GM19455 (cell line): ENCODE data around the gene CCDC40.

Experiments
- ATAC-seq: cut with Tn5 transposase; IDR thresholded peaks from one replicate; pipeline ENCODE4 v1.9.1; 2021; ENCODE audit not compliant: unreplicated experiment

Gene CCDC40

GRCh38 chr17:80133626-80133970 lies 97.2 kb downstream of the CCDC40 start:
- no peak for ATAC-seq

- no peak for ATAC-seq
These were observed 100.7 kb downstream of the CCDC40 start for GRCh38 chr17:80137131-80137530.

DNA sequence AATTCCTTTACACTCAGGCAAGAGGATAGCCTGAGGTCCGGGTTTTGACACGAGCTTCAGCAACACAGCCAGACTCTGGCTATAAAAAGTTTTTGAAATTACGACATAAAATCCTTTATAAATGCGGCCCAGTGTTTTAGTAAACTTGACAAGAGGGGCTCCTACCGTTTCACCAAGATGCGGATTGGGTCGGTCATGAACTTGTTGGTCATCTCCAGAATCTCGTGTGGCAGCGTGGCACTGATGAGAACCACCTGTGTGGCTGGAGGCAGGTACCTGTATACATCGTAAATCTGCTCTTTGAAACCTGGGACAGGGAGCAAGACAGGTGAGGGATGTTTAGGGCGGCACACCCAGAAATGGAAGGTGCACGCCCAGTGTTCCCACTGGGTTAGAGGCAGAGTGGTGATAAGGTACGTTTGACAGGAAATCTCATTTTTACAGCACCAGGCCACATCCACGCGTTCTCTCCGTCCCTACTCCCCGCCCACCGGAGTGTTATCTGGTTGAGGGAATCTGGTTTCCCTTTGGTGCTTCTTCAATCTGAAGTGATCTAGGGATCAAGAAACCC lies 102.5 kb downstream of the CCDC40 start:
- no peak for ATAC-seq

DNA sequence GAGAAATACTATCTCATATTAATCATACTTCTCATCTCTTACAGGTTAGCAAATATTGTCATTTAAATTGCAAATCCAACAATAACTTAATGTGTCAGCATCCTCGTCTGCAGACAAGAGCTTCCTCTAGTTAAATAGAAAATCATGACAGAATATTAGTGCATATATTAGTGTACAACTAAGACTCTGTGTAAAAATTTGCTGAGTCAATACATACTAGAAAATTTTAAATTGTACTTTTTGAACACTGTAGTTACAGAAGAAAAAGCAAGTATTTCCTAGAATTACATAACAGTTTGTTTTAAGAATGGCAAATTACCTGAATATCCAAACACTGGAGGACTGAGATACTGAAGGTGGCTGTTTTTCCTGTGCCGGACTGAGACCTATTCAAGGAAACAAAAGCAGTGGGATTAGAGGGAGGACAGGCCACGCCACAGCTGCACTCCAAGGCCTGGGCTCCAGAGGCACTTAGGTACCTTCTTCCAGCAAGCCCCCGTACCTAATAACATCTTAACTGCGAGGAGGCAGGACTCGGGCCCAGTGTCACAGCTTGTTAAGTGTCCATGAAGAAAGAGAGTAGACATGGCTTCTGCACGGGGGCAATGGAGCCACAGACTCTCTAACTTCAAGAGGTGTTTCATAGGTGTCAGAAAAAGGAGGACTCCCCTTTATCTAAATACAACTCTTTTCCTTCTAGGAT lies 105.2 kb downstream of the CCDC40 start:
- ATAC-seq = no peak

DNA sequence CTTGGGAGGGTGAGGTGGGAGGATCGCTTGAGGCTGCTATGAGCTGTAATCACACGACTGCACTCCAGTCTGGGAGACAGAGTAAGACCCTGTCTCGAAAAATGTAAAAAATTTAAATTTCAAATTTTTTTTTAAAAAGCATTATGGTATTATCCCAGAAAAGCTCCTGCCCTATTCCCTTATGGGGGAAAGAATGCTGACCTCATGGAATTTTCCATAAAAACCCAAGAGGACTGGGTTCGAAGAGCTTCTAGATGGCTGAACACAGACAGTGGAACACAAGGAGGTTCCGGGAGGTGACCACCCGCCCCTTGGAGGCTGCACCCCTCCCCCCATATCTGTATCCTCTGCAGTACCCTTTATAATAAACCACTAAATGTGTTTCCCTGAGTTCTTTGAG lies 106.5 kb downstream of the CCDC40 start:
- no peak for ATAC-seq

GRCh38 chr17:80145076-80146075 lies 108.9 kb downstream of the CCDC40 start:
- no peak for ATAC-seq

GRCh38 chr17:80146121-80147034 lies 109.9 kb downstream of the CCDC40 start:
- peak; percentile 15 for ATAC-seq

DNA sequence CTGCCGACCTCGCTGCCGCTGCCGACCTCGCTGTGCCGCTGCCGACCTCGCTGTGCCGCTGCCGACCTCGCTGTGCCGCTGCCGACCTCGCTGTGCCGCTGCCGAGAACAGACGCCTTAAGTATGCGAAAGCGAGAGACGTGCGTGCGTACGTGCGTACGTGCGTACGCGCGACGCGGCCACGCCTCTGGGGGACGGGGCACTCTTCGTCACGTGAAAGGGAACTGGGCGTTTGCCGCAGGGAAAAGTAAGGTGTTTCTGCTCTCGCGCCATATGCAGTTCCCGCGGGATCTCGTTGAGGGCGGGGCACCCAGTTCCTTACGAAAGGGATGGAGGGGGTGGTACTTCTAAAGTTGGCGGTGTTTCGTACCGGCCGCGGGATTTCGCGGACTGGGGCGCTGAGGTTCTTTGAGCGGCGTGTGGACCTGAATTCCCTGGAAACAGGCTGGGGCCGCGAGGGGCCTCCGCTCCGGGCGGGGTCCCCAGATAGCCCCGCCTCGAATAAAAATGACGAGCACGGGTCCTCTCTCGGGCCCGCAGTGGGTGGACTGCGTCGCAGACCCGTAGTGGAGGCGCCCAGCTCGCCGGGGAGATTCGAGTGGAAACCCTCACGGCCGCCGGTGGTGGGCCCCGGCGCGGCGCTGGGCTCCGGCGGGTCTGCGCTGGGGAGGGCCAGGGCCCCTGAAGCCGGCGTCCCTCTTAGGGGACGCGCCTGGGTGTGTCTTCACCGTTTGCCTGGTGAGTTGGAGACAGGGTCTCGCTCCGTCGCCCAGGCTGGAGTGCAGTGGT lies 110.8 kb downstream of the CCDC40 start, which contains the start of gene EIF4A3:
EIF4A3 (minus strand) TSS at position 94 of the 788 bp plus-strand sequence. CDS start 167 bp downstream, outside the sequence.
- ATAC-seq = peak; percentile 80
